GM12892 (cell line): ENCODE measurements around the gene KLK5.

Experiments
- POLR2A ChIP-seq: IDR thresholded peaks from 2 replicates; pipeline ENCODE4 v1.6.1; 2011; ENCODE audit warnings: low read depth, low read length, control low read depth
- POLR2AphosphoS5 ChIP-seq: IDR thresholded peaks from 2 replicates; pipeline ENCODE4 v1.6.1; 2011; ENCODE audit warnings: low read depth, low read length, control low read depth
- TAF1 ChIP-seq: IDR thresholded peaks from 2 replicates; pipeline ENCODE4 v1.6.1; 2011; ENCODE audit warnings: low read depth, mild to moderate bottlenecking, control low read depth, low read length, borderline replicate concordance

DNA sequence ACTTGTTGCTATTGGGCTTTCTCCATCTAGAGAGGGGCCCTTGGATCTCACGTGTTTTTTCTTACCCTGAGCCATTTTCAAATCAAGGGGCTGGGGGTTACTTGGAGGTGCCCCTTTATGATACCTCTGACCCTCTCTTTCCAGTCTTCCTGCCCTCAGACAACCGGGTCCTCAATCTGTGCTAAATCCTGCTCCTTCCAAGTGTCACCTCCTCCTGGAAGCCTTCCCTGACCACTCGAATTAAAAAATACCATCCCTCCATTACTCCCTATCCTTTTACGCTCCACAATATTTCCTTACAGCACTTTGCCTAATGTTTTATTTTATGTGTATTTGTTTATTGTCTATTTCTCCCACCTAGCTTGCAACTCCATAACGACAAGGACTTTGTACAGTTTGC is 45.2 kb upstream of the KLK5 start:
- no peak for TF ChIP-seq POLR2A
- no peak for TF ChIP-seq POLR2AphosphoS5
- TF ChIP-seq TAF1, result no peak
